ENCODE measurements around the gene FHIT.

Gene FHIT

DNA sequence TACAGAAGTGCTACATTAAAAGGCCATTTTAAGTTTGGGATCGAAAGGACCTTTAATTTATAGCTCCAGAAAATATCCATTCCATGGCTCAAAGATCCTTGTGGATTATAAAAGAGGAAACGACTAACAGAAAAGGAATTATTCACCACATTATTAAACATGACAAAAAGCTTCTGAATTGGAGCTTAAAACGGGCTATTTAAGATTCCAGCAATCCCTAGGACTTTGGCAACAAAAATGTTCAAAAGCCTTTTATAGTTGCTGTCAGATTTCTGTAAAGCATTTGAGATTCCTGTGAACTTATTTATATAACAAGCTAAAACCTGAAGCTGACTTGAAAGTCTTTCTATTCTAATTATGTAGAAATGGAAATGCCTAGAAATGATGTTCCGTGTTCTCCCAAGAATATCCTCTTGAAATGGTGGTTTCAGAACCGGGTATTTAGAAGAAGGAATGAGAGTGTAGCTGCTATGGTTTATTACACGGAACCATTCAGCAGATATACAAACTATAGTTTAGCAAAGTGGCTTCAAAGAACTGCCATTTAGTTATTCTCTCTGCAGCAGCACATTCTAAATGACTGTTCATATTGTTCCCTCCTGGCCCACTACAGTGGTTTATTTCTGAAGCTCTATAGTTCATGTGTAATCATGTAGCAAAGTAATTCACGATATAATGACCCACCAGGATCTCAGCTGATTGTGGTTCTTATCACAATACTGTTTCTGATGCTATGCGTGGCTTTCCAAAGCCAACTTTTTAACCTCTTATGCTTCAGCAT, 961.7 kb downstream of the FHIT start:
- no peak overlapping the region for H3K4me3 ChIP-seq (ENCODE audit: low read depth, low read length)
- TF ChIP-seq CTCF (IDR thresholded peaks at IDR 0.05; ENCODE audit: low read depth, low read length), result no peak

DNA sequence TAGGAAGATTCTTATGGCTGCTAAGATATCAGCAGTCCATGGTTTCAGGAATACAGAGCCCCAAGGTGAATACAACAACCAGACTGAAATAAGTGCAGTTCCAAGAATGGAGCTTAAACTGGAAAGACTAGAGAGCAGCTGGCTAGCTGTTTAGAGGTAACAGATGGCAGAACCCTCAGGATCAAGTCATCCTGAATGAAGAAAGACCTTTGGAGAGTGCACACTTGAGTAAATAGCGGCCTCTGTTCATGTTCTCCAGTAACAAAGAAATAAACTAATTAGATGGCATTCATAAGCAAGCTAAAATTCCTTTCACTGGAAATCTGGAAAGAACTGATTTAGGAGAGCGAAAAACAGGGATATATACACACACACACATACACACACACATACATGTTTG, 968.4 kb downstream of the FHIT start:
- no peak for TF ChIP-seq CTCF (IDR thresholded peaks at IDR 0.05; ENCODE audit: low read depth, low read length)
- no peak overlapping the region for H3K4me3 ChIP-seq (ENCODE audit: low read depth, low read length)

GRCh38 chr3:60281970-60282369, 969.3 kb downstream of the FHIT start:
- no peak for TF ChIP-seq CTCF (IDR thresholded peaks at IDR 0.05; ENCODE audit: low read depth, low read length)
- H3K4me3 ChIP-seq (ENCODE audit: low read depth, low read length), result no peak overlapping the region

GRCh38 chr3:60277361-60277800, 973.9 kb downstream of the FHIT start:
- H3K4me3 ChIP-seq (ENCODE audit: low read depth, low read length), result no peak overlapping the region
- TF ChIP-seq CTCF (IDR thresholded peaks at IDR 0.05; ENCODE audit: low read depth, low read length), result no peak

DNA sequence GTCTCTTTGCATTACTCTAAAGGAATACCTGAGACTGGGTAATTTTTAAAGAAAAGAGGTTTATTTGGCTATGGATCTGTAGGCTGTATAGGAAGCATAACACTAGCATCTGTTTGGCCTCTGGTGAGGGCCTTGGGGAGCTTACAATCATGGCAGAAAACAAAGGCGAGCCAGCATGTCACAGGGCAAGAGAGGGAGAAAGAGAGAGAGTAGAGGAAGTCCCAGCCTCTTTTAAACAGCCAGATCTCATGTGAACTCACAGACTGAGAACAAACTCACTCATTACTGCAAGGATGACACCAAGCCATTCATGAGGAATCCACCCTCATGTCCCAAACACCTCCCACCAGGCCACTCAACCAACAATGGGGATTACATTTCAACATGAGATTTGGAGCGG, 974.6 kb downstream of the FHIT start:
- H3K4me3 ChIP-seq (ENCODE audit: low read depth, low read length), result no peak overlapping the region
- no peak for TF ChIP-seq CTCF (IDR thresholded peaks at IDR 0.05; ENCODE audit: low read depth, low read length)

- TF ChIP-seq CTCF (IDR thresholded peaks at IDR 0.05; ENCODE audit: low read depth, low read length), result no peak
- H3K4me3 ChIP-seq (ENCODE audit: low read depth, low read length), result no peak overlapping the region
Measured at GRCh38 chr3:60274646-60275045, 976.6 kb downstream of the FHIT start.

- no peak overlapping the region for H3K4me3 ChIP-seq (ENCODE audit: low read depth, low read length)
- TF ChIP-seq CTCF (IDR thresholded peaks at IDR 0.05; ENCODE audit: low read depth, low read length), result no peak
Measured at GRCh38 chr3:60274098-60274497, 977.2 kb downstream of the FHIT start.
